ENCODE results near the gene OR5T2. TPM values are rescaled to one million over a fixed set of nuclear protein-coding genes. Genes with fewer than 3 reads are reported as not detected.
"Not testable (repeated sequence)": the region's sequence is repeated elsewhere in the genome, so short reads cannot be mapped to it uniquely, and the experiment has no call there.

OR5T2 gene
- not detected in 2 replicates for total RNA-seq

DNA sequence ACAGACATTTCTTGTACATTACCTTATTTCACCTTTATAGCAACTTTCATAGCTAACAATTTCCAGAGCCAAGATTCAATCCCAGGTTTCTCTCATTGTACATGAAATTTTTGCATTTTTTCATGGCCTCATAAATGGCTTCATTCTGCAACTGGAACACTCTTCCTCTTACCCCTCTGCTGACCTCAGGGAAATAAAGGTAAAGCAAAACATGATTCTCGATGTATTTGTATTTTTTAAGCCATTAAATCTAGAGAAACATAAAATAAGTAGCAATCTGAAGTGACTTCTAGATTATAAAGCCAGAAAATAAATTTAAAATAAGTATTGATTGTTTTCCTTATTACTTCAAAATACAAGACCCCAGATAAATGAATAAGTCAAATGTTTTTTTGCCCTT is at the start of gene OR5T2:
OR5T2 (minus strand) TSS at position 101 of the 400 bp plus-strand sequence. CDS start 1,193 bp downstream, outside the sequence.
- H3K4me3 ChIP-seq (ENCODE audit: low read depth, low read length) = no peak within 1 kb of the TSS
- no peak for DNase-seq (ENCODE audit: low read depth)
- TF ChIP-seq, protein P1, sequence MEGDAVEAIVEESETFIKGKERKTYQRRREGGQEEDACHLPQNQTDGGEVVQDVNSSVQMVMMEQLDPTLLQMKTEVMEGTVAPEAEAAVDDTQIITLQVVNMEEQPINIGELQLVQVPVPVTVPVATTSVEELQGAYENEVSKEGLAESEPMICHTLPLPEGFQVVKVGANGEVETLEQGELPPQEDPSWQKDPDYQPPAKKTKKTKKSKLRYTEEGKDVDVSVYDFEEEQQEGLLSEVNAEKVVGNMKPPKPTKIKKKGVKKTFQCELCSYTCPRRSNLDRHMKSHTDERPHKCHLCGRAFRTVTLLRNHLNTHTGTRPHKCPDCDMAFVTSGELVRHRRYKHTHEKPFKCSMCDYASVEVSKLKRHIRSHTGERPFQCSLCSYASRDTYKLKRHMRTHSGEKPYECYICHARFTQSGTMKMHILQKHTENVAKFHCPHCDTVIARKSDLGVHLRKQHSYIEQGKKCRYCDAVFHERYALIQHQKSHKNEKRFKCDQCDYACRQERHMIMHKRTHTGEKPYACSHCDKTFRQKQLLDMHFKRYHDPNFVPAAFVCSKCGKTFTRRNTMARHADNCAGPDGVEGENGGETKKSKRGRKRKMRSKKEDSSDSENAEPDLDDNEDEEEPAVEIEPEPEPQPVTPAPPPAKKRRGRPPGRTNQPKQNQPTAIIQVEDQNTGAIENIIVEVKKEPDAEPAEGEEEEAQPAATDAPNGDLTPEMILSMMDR (conservative IDR thresholded peaks at IDR 0.05; ENCODE audit: low read depth, low read length) = no peak

DNA sequence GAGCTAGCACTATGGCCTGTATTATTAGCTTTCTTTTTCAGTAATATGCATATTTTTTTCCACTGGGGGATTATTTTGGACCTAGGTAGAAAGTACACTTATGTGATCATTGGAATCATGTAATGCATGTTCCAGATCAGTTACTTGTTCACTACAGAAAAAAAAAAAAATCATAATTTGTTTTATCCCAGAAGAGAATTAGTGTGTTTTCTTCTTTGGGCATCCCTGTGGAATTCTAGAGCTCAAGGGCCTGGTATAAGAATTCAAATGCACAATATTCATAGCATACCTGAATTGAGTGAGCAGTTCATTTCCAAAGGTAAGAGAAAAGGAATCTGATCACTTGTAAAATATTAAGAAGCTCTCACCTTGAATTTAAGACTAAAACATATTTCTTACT is 39.8 kb upstream of the OR5T2 start, which contains the start of gene OR5T1:
OR5T1 (plus strand) TSS at position 301 of the 400 bp plus-strand sequence. CDS start 1,485 bp downstream, outside the sequence.
- TF ChIP-seq, protein P1 (conservative IDR thresholded peaks at IDR 0.05; ENCODE audit: low read depth, low read length) = no peak
- DNase-seq (ENCODE audit: low read depth) = no peak
- H3K4me3 ChIP-seq (ENCODE audit: low read depth, low read length) = no peak within 1 kb of the TSS

DNA sequence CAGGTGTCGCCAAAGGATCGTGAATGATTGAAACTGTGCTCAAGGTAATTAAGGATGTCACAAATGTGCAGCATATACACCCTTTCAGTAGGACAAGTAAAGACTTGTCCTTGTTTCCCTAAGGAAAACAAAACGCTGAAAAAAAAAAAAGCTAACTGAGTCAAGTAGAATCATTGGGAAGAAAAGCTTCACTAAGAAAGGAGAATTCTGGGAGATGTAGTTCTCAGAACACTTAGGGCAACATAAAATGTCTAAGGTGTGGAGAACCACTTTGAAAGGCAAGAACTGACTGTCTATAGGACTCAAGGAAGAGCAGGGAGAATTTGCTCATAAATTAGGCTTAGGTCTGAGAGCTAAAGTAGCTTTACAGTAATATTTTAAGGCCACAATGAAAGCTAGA is 37.0 kb upstream of the OR5T2 start:
- no peak for DNase-seq (ENCODE audit: low read depth)
- TF ChIP-seq, protein P1 (conservative IDR thresholded peaks at IDR 0.05; ENCODE audit: low read depth, low read length) = no peak

DNA sequence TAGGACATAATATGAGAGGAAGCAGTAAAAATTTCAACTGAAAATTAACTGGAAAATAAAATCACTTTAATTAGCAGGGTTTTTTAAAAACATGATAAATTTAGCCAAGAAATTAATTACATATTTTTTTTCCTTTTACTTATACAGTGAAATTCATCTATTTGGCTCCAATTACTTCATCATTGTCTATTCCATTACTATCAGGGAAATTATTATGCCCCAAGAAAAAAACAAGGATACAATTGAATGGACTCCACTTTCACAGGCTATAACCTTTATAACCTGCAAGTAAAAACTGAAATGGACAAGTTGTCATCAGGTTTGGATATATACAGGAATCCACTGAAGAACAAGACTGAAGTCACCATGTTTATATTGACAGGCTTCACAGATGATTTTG is 17.9 kb upstream of the OR5T2 start, which contains the start of gene OR5T3:
OR5T3 (plus strand) TSS at position 301 of the 400 bp plus-strand sequence; CDS start at position 301, 0 bp downstream.
- TF ChIP-seq, protein P1 (conservative IDR thresholded peaks at IDR 0.05; ENCODE audit: low read depth, low read length) = no peak
- DNase-seq (ENCODE audit: low read depth) = no peak
- no peak within 1 kb of the TSS for H3K4me3 ChIP-seq (ENCODE audit: low read depth, low read length)

More for the DNA sequence above, 37.0 kb upstream of the OR5T2 start:
- no peak overlapping the region for H3K4me3 ChIP-seq (ENCODE audit: low read depth, low read length)

DNA sequence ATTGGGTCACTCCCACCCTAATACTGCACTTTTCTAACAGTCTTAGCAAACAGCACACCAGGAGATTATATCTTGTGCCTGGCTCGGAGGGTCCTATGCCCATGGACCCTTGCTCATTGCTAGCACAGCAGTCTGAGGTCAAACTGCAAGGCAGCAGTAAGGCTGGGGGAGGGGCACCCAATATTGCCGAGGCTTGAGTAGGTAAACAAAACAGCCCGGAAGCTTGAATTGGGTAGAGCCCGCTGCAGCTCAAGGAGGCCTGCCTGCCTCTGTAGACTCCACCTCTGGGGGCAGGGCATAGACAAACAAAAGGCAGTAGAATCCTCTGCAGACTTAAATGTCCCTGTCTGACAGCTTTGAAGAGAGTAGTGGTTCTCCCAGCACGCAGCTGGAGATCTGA is 14.3 kb downstream of the OR5T2 start:
- DNase-seq (ENCODE audit: low read depth); H3K4me3 ChIP-seq (ENCODE audit: low read depth, low read length): not testable (repeated sequence)

DNA sequence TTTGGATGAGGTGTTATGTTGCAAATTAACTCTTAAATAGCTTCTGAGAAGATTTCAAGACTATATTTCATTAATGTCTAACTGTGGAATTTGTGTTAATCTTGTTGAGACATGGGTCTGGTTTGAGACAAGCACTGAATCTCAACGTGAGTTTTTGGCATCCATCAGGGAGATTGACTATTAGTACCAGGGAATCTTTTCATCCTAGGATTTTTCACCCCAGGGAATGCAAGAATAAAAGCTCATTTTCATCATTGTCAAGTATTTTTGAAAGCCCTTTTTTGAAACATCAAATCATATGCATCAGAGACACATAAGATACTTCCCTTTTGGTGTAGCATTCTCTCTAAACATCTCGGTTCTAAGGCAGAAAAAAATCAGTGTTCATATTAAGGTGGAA is 19.5 kb downstream of the OR5T2 start:
- H3K4me3 ChIP-seq (ENCODE audit: low read depth, low read length) = no peak overlapping the region
- no peak for DNase-seq (ENCODE audit: low read depth)
- TF ChIP-seq, protein P1 (conservative IDR thresholded peaks at IDR 0.05; ENCODE audit: low read depth, low read length) = no peak

DNA sequence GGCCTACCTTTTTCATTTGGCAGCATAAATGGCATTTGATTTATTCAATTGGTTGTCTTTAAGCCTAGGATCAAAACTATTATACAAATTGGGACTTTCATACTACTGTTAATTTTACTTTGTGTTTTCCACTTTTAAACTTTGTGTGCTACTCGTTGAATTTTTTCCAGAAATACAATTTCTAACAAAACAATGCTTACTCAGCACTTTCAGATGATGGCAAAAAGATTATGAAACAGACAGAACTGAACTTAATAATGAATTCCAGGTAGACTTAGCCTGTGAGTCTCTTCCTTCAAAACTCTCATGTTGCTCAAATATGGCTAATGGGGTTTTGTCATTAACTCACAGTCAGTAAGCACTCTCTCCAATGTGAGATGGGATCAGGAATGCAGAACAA is 26.3 kb downstream of the OR5T2 start:
- TF ChIP-seq, protein P1 (conservative IDR thresholded peaks at IDR 0.05; ENCODE audit: low read depth, low read length) = no peak
- no peak overlapping the region for H3K4me3 ChIP-seq (ENCODE audit: low read depth, low read length)
- no peak for DNase-seq (ENCODE audit: low read depth)
